OCI-LY3 (cell line): Measurements from ENCODE around the gene FOLR1.

Experiments used
- H2AFZ ChIP-seq: fragments of 200-600, 300-600 bp; shearing (Covaris generic); 2 replicates; pipeline ENCODE4 v1.6.0; 2014; ENCODE audit warnings: antibody characterized with exemption, low read depth, low read length
- H3K27ac ChIP-seq: fragments of 200-600, 300-600 bp; sonication (generic); 2 replicates; pipeline ENCODE4 v1.5.1; 2014; ENCODE audit warnings: mild to moderate bottlenecking, low read length, moderate library complexity, mixed read lengths
- H3K27me3 ChIP-seq: fragments of 200-600, 300-600 bp; sonication (generic); 2 replicates; pipeline ENCODE4 v1.6.1; 2014; ENCODE audit warnings: low read depth, low read length, mixed read lengths
- H3K36me3 ChIP-seq: fragments of 200-600, 300-600 bp; sonication (generic); replicated peaks from 2 replicates; pipeline ENCODE3; 2014; ENCODE audit warnings: low read depth, low read length, mixed read lengths
- H3K4me1 ChIP-seq: fragments of 300-600, 200-600 bp; sonication (generic); 2 replicates; pipeline ENCODE4 v1.6.1; 2014; ENCODE audit warnings: low read length, mixed read lengths
- H3K4me2 ChIP-seq: fragments of 200-600, 300-600 bp; sonication (generic); 2 replicates; pipeline ENCODE4 v1.6.1; 2014; ENCODE audit warnings: low read length, mixed read lengths
- H3K4me3 ChIP-seq: fragments of 300-600, 200-600 bp; sonication (generic); 2 replicates; pipeline ENCODE4 v1.5.1; 2014; ENCODE audit warnings: antibody characterized with exemption, mild to moderate bottlenecking, low read length, moderate library complexity
- H3K79me2 ChIP-seq: fragments of 300-600, 200-600 bp; shearing (Covaris generic); 2 replicates; pipeline ENCODE4 v1.6.1; 2014; ENCODE audit warnings: mild to moderate bottlenecking, low read length, mixed read lengths
- H3K9ac ChIP-seq: fragments of 300-600, 200-600 bp; shearing (Covaris generic); 2 replicates; pipeline ENCODE4 v1.6.0; 2014; ENCODE audit warnings: mild to moderate bottlenecking, low read length, moderate library complexity
- H3K9me3 ChIP-seq: fragments of 200-600, 300-600 bp; shearing (Covaris generic); 2 replicates; pipeline ENCODE4 v1.6.1; 2014; ENCODE audit warnings: low read length, mixed read lengths; ENCODE audit not compliant: insufficient read depth
- H4K20me1 ChIP-seq: fragments of 200-600, 300-600 bp; sonication (generic); 2 replicates; pipeline ENCODE4 v1.6.1; 2016; ENCODE audit warnings: low read length, mixed read lengths; ENCODE audit not compliant: insufficient read depth
- CTCF ChIP-seq: fragments of 200-600, 300-600 bp; sonication (generic); IDR thresholded peaks from 2 replicates; pipeline ENCODE4 v1.5.1; 2014; ENCODE audit warnings: antibody characterized with exemption, low read length, low read depth
- EZH2phosphoT487 ChIP-seq: fragments of 200-600 bp; shearing (Covaris generic); IDR thresholded peaks from 2 replicates; pipeline ENCODE4 v1.6.1; 2018; ENCODE audit warnings: antibody characterized with exemption, mixed run types, low read depth

The FOLR1 gene

GRCh38 chr11:72173291-72173690 lies 18.6 kb upstream of the FOLR1 start:
- Histone ChIP-seq H3K27ac (no peak overlapping the region), H3K27me3 (no peaks in the 10 kb centered on the region), H3K79me2 (no peaks in the 10 kb centered on the region), H3K36me3 (no peaks in the 10 kb centered on the region), H3K4me1 (no peaks in the 10 kb centered on the region), H3K9ac (no peak overlapping the region), H3K9me3 (no peaks in the 10 kb centered on the region), H4K20me1 (no peaks in the 10 kb centered on the region), H3K4me3 (no peak overlapping the region), H2AFZ (no peak overlapping the region), H3K4me2 (no peak overlapping the region)
- TF ChIP-seq EZH2phosphoT487 (no peak), CTCF (no peak)

- no peak overlapping the region for H3K9ac ChIP-seq
- H3K4me1 ChIP-seq: no peaks in the 10 kb centered on the region
- no peak overlapping the region for H3K27ac ChIP-seq
- H4K20me1 ChIP-seq: no peaks in the 10 kb centered on the region
- no peaks in the 10 kb centered on the region for H3K9me3 ChIP-seq
- no peaks in the 10 kb centered on the region for H3K79me2 ChIP-seq
- TF ChIP-seq CTCF (no peak), EZH2phosphoT487 (no peak)
- no peaks in the 10 kb centered on the region for H3K36me3 ChIP-seq
- H3K4me3 ChIP-seq: no peak overlapping the region
- no peaks in the 10 kb centered on the region for H3K27me3 ChIP-seq
- no peak overlapping the region for H2AFZ ChIP-seq
- no peak overlapping the region for H3K4me2 ChIP-seq
These were observed 17.5 kb upstream of the FOLR1 start for GRCh38 chr11:72174302-72175070.

GRCh38 chr11:72177656-72178055 lies 14.3 kb upstream of the FOLR1 start:
- Histone ChIP-seq H3K9ac (no peak overlapping the region), H3K4me1 (no peaks in the 10 kb centered on the region), H3K4me2 (no peak overlapping the region), H4K20me1 (no peaks in the 10 kb centered on the region), H3K27me3 (peaks cover 11% of the 10 kb centered on the region), H2AFZ (no peak overlapping the region), H3K27ac (no peak overlapping the region), H3K36me3 (no peaks in the 10 kb centered on the region), H3K9me3 (no peaks in the 10 kb centered on the region), H3K4me3 (no peak overlapping the region), H3K79me2 (no peaks in the 10 kb centered on the region)
- no peak for TF ChIP-seq EZH2phosphoT487
- no peak for TF ChIP-seq CTCF

GRCh38 chr11:72179049-72179803 lies 12.7 kb upstream of the FOLR1 start:
- no peak overlapping the region for H3K27ac ChIP-seq
- H3K79me2 ChIP-seq: no peaks in the 10 kb centered on the region
- no peaks in the 10 kb centered on the region for H3K9me3 ChIP-seq
- no peak overlapping the region for H3K9ac ChIP-seq
- H3K27me3 ChIP-seq: peaks cover 11% of the 10 kb centered on the region
- H2AFZ ChIP-seq: no peak overlapping the region
- H3K4me3 ChIP-seq: no peak overlapping the region
- no peaks in the 10 kb centered on the region for H4K20me1 ChIP-seq
- H3K4me2 ChIP-seq: no peak overlapping the region
- no peaks in the 10 kb centered on the region for H3K4me1 ChIP-seq
- no peaks in the 10 kb centered on the region for H3K36me3 ChIP-seq
- TF ChIP-seq CTCF (no peak), EZH2phosphoT487 (no peak)
